ENCODE results near the gene PNMA8C. TPM values are rescaled to one million over a fixed set of nuclear protein-coding genes. Genes with fewer than 3 reads are reported as not detected.
A peak's percentile ranks its signal among the peaks of the same experiment; 100 is the strongest.

Gene PNMA8C
- polyA plus RNA-seq, 2 of the 4 experiments (the other 2 are of a cell fraction), result 0.01 TPM; not detected in 1

DNA sequence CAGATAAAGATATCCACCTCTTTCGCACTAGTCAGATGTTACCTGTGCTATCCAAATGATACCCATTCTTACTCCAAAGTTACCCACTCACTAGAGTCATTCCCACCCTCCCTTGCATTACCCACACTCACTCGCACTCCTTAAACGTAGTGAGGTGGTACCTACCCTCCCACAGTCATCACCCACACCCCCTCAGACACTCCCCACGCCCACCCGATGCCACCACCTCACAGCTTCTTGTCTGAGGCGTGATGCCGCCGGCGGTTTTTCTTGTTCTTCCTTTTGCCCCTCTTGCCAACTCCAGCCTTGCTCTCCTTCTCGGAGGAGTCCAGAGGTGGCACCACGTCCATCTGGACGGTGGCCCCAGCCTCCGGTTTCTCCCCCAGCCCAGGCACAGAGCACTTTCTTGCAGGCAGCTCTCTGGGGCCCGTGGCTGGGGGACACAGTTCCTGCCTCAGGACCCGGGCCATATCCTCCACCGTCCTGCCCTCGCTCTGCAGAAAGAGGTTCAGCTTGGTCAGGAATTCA lies 1.2 kb downstream of the PNMA8C start:
- ATAC-seq (no peak), DNase-seq (ENCODE audit: low read depth in 1 of 2, low spot score in 1 of 2) (no peak), FAIRE-seq (no peak)
- H3K4me3 ChIP-seq, result no peak overlapping the region
- 73% methylated on average over 17 of the region's 17 CpGs for WGBS (ENCODE audit: missing lambda C conversion rate)
- CTCF ChIA-PET, result interaction anchor here (1.0 to 7.0 kb wide), 7 partner anchors 9 to 61 kb away, joined by 3 to 43 read pairs (median 4); no protein-coding TSS in a partner anchor
- peaks cover 8% of the 10 kb centered on the region for H3K4me1 ChIP-seq
- no peak overlapping the region for H3K27ac ChIP-seq
- H3K9me3 ChIP-seq, result no peaks in the 10 kb centered on the region
- no peak for TF ChIP-seq CBX2 (IDR thresholded peaks at IDR 0.05; ENCODE audit: borderline replicate concordance, low read depth)
- no peak overlapping the region for H3K4me2 ChIP-seq
- POLR2A ChIA-PET, result interaction anchor here (0.6 kb wide), 1 partner anchor 9 kb away, joined by 3 read pairs; no protein-coding TSS in a partner anchor

DNA sequence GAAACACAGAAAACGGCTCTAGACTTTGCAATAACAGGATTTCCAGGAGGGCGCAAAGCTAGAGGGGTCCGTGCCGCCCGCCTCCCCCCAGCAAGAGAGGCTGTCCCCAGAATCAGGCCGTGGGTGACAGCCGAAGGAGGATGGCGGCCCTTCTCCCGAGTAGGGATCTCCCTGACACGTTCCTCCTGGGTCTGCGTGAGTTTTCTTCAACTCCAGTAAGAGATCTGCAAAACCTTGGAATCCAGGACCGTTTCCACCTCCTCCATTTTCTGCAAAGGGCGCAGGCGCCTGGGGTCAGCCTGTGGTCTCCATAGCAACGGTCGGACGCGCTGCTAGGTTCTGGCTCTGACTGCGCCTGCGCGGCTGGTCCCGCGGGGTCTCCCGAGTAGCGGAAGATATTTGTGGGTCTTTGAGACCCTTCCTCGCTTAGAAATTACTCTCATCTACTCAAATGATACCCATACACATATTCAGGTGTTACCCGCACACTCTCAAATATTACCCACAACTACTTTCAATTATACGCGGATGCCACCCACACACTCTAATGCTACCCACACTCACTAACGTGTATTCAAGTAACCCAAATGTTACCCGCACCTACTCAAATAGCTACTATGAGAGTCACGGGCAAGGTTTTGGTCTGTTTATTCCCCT lies 2.1 kb downstream of the PNMA8C start:
- Histone ChIP-seq H3K4me3 (peak overlapping the region; percentile 55), H3K4me2 (peak overlapping the region; percentile 76), H3K4me1 (peaks cover 8% of the 10 kb centered on the region), H3K27ac (peak overlapping the region; percentile 68 to 86), H3K9me3 (no peaks in the 10 kb centered on the region)
- peak; percentile 81 to 95 for DNase-seq (ENCODE audit: low read depth in 1 of 2, low spot score in 1 of 2)
- TF ChIP-seq CEBPB (IDR thresholded peaks at IDR 0.05) (no peak), PHF8 (IDR thresholded peaks at IDR 0.05; ENCODE audit: borderline replicate concordance, low read depth) (peak; percentile 23; the same call in 1 of the 2 replicates)
- TF ChIP-seq, protein P1, sequence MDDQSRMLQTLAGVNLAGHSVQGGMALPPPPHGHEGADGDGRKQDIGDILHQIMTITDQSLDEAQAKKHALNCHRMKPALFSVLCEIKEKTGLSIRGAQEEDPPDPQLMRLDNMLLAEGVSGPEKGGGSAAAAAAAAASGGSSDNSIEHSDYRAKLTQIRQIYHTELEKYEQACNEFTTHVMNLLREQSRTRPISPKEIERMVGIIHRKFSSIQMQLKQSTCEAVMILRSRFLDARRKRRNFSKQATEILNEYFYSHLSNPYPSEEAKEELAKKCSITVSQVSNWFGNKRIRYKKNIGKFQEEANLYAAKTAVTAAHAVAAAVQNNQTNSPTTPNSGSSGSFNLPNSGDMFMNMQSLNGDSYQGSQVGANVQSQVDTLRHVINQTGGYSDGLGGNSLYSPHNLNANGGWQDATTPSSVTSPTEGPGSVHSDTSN (IDR thresholded peaks at IDR 0.05), result no peak
- ATAC-seq, result peak; percentile 90
- no peak for FAIRE-seq
- WGBS (ENCODE audit: missing lambda C conversion rate), result 29% methylated on average over 32 of the region's 32 CpGs
- POLR2A ChIA-PET, result interaction anchor here (1.1 kb wide), 1 partner anchor 10 kb away, joined by 3 read pairs; no protein-coding TSS in a partner anchor
- CTCF ChIA-PET, result interaction anchor here (0.6 to 7.0 kb wide), 9 partner anchors 10 to 235 kb away, joined by 3 to 43 read pairs (median 5); no protein-coding TSS in a partner anchor

DNA sequence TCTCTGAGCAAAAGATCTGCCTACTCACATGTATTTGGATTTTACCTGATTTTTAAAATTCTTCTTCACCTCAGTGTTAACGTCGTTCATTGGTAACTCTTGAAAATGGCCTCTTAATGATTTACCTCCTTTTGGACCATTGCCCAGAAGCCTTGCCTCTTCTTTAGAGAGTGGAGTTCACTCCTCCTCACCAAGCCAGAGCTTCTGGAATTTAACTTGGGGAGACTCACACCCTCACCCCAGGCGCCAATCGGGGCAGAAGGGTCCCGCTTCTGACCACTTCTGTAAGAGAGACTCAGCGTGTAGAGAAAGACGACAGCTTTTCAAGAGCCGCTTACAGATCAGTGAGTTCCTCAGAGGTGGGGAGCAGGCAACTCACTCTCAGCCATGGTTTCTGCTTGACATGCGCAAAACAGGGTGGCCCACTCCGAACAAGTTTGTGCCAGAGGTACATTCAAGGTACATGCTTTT lies 2.7 kb downstream of the PNMA8C start:
- H3K4me3 ChIP-seq, result peak overlapping the region; percentile 55
- FAIRE-seq (peak; percentile 88), DNase-seq (ENCODE audit: low read depth in 1 of 2, low spot score in 1 of 2) (peak; percentile 62 to 70), ATAC-seq (peak; percentile 57 to 74)
- H3K4me1 ChIP-seq, result peaks cover 8% of the 10 kb centered on the region
- TF ChIP-seq CHD2 (IDR thresholded peaks at IDR 0.05; ENCODE audit: low read length, partially characterized antibody), result no peak
- TF ChIP-seq PHF8 (IDR thresholded peaks at IDR 0.05; ENCODE audit: borderline replicate concordance, low read depth), result no peak
- no peak for TF ChIP-seq RNF2 (IDR thresholded peaks at IDR 0.05; ENCODE audit: borderline replicate concordance, low read depth)
- no peak for TF ChIP-seq POLR2AphosphoS2 (conservative IDR thresholded peaks at IDR 0.05; ENCODE audit: low read length)
- no peak for TF ChIP-seq RFX5 (IDR thresholded peaks at IDR 0.05)
- no peak for TF ChIP-seq HEYL (CRISPR knock-in tag; IDR thresholded peaks at IDR 0.05)
- CTCF ChIA-PET, result interaction anchor here (0.6 to 7.0 kb wide), 10 partner anchors 10 to 414 kb away, joined by 3 to 43 read pairs (median 5); no protein-coding TSS in a partner anchor
- WGBS (ENCODE audit: missing lambda C conversion rate), result 23% methylated on average over 9 of the region's 10 CpGs
- POLR2A ChIA-PET, result interaction anchor here (0.6 to 1.1 kb wide), 2 partner anchors 9 to 133 kb away, joined by 3 to 5 read pairs; no protein-coding TSS in a partner anchor
- H3K4me2 ChIP-seq, result peak overlapping the region; percentile 76
- H3K27ac ChIP-seq, result peak overlapping the region; percentile 68 to 86
- no peaks in the 10 kb centered on the region for H3K9me3 ChIP-seq

DNA sequence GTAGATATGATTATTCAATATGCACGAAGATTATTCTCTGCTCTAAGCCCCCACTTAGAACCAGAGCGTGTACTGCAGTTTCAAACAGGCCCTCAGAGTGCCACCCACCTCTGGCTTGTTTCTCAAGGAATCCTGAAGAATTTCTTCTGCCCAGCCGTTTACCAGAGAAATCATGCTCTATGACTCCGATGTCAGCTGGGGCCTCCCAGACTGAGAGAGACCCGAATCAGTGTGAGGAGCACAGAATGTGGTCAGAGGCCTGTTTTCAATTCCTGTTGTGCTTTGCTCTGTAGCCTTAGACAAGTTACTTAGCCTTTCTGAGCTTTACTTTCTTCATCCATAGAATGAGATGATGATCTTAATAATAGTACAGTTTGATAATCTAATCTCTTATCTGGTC lies 5.5 kb downstream of the PNMA8C start:
- no peak overlapping the region for H3K4me3 ChIP-seq
- DNase-seq (ENCODE audit: low read depth in 1 of 2, low spot score in 1 of 2) (no peak), ATAC-seq (no peak), FAIRE-seq (no peak)
- H3K9me3 ChIP-seq, result no peaks in the 10 kb centered on the region
- peaks cover 8% of the 10 kb centered on the region for H3K4me1 ChIP-seq
- H3K4me2 ChIP-seq, result no peak overlapping the region
- POLR2A ChIA-PET, result interaction anchor here (0.6 kb wide), 1 partner anchor 292 kb away, joined by 3 read pairs; no protein-coding TSS in a partner anchor
- WGBS (ENCODE audit: missing lambda C conversion rate), result 69% methylated on average over 5 of the region's 5 CpGs
- no peak for TF ChIP-seq RFX5 (IDR thresholded peaks at IDR 0.05)
- CTCF ChIA-PET, result interaction anchor here (1.3 to 7.0 kb wide), 4 partner anchors 21 to 106 kb away, joined by 3 to 43 read pairs (median 12); no protein-coding TSS in a partner anchor
- H3K27ac ChIP-seq, result no peak overlapping the region

DNA sequence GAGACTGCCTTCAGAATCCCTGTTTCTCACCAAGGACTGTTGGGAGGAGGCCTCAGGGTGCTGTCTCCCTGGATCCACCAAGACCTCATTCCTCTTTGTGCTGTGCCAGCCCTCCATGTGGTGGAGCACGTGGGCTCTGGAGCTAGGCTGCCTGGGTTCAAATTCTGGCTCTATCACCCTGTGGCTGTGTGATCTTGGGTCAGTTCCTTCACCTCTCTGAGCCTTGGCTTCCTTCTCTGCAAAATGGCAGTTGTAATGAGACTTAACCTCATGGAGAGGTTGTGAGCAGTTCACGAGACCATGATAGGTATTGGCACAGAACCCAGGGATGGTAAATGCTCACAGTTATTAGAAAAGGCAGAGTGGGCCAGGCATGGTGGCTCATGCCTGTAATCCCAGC lies 6.4 kb downstream of the PNMA8C start:
- H3K27ac ChIP-seq, result no peak overlapping the region
- peaks cover 8% of the 10 kb centered on the region for H3K4me1 ChIP-seq
- no peaks in the 10 kb centered on the region for H3K9me3 ChIP-seq
- no peak overlapping the region for H3K4me2 ChIP-seq
- no peak for DNase-seq (ENCODE audit: low read depth in 1 of 2, low spot score in 1 of 2)
- 58% methylated on average over 2 of the region's 2 CpGs for WGBS (ENCODE audit: missing lambda C conversion rate)
- no peak overlapping the region for H3K4me3 ChIP-seq
- TF ChIP-seq SREBF2 (IDR thresholded peaks at IDR 0.05), result no peak
- no peak for TF ChIP-seq NFE2L2 (conservative IDR thresholded peaks at IDR 0.05; ENCODE audit: low read length)
- no peak for TF ChIP-seq NR3C1 (IDR thresholded peaks at IDR 0.05)
- no peak for TF ChIP-seq HEYL (CRISPR knock-in tag; IDR thresholded peaks at IDR 0.05)
- TF ChIP-seq ZFP36 (IDR thresholded peaks at IDR 0.05; ENCODE audit: borderline replicate concordance, partially characterized antibody), result peak; percentile 32
- no peak for FAIRE-seq
- CTCF ChIA-PET, result interaction anchor here (1.1 to 7.0 kb wide), 4 partner anchors 14 to 91 kb away, joined by 3 to 43 read pairs (median 6); no protein-coding TSS in a partner anchor
- no peak for ATAC-seq
- POLR2A ChIA-PET, result no interaction called here
